Right atrium auricular region (tissue), 2 donors: Measurements from ENCODE around the gene PTPRD. TPM values are rescaled to one million over a fixed set of nuclear protein-coding genes. Genes with fewer than 3 reads are reported as not detected.

Experiments used
- DNase-seq: peaks from one replicate; pipeline ENCODE4 v3.0.0-alpha.2; 2019; ENCODE audit warnings: low spot score
- H3K27ac ChIP-seq, 2 donors: fragments of 200-600 bp; sonication (generic); 1 replicate in 1 of 2; 2 replicates in 1 of 2; pipeline ENCODE4 v1.5.1; 2016 to 2019
- H3K27me3 ChIP-seq, 2 donors: fragments of 200-600 bp; sonication (generic); one replicate each; pipeline versions ENCODE4 v1.5.1 to v1.6.0; 2017 to 2019
- H3K36me3 ChIP-seq: fragments of 200-600 bp; sonication (generic); one replicate; pipeline ENCODE4 v1.5.1; 2016
- H3K4me1 ChIP-seq, 2 donors: fragments of 200-600 bp; sonication (generic); one replicate each; pipeline versions ENCODE4 v1.5.1 to v1.6.0; 2017 to 2019
- H3K4me3 ChIP-seq, 2 donors: fragments of 200-600 bp; sonication (generic); 1 replicate in 1 of 2; 2 replicates in 1 of 2; pipeline ENCODE4 v1.5.1; 2017 to 2019; ENCODE audit warnings: mild to moderate bottlenecking in 1 of 2, moderate library complexity in 1 of 2
- H3K9me3 ChIP-seq, 2 donors: fragments of 200-600 bp; sonication (generic); one replicate each; pipeline ENCODE4 v1.5.1; 2019
- CTCF ChIP-seq, 2 donors: fragments of 200-600 bp; sonication (generic); IDR thresholded peaks; one replicate each; pipeline ENCODE4 v1.5.1; 2019; ENCODE audit warnings: antibody characterized with exemption in 2 of 2
- total RNA-seq, 2 donors: library from RNA; depleted of rRNA; stranded (reverse); fragments of >200 nt; gene quantifications; one replicate each; pipeline ENCODE4 v1.1.0, GENCODE V29; 2016

Gene PTPRD
- total RNA-seq, 2 donors from 2014 or later, result 5.5 to 6.6 TPM

DNA sequence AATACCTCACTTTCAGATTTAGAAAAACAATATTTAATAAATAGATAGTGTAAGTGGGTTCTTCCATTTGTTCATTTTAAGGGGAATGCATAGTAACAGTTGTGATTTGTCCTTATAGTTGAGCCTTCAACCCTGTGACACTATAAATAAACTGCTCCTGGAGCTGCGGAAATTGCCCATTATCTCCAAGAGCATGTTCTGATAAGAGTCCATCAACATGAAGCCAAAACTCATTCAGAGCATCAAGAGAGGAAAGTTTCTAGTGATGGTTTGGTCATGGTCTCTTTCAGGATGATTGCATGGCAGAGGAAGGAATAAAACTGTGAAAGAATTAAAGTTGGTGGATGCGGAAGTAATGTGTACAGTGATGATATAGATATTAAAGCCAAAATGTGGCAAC lies 2041.2 kb downstream of the PTPRD start:
- Histone ChIP-seq H3K36me3 (no peaks in the 10 kb centered on the region), H3K4me3 (no peak overlapping the region), H3K27ac (no peak overlapping the region), H3K9me3 (no peaks in the 10 kb centered on the region), H3K4me1 (no peaks in the 10 kb centered on the region), H3K27me3 (no peaks in the 10 kb centered on the region)
- no peak for TF ChIP-seq CTCF (IDR thresholded peaks at IDR 0.05)
- no peak for DNase-seq

- Histone ChIP-seq H3K9me3 (no peaks in the 10 kb centered on the region), H3K27me3 (no peaks in the 10 kb centered on the region), H3K4me1 (no peaks in the 10 kb centered on the region), H3K4me3 (no peak overlapping the region), H3K36me3 (no peaks in the 10 kb centered on the region), H3K27ac (no peak overlapping the region)
- no peak for TF ChIP-seq CTCF (IDR thresholded peaks at IDR 0.05)
- no peak for DNase-seq
Measured at GRCh38 chr9:8570776-8571175, 2042.0 kb downstream of the PTPRD start.

DNA sequence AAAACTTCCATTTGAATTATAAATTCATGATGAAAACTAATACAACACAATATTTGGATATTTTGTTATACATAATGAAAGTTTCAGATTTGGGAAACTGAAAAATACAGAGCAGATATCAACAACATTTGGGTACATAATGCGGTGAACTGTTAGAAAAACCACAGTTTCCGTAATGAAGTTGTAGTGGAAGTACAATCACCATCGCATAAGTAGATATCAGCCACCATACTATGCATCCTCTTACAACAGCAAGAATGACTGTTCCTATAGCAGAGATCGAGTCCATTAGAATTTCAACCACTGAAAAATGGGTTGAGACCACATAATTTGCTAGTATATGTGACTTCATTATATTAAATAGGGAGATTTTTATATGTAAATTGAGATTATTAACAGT lies 2043.0 kb downstream of the PTPRD start:
- H3K27ac ChIP-seq, result no peak overlapping the region
- no peak overlapping the region for H3K4me3 ChIP-seq
- H3K9me3 ChIP-seq, result no peaks in the 10 kb centered on the region
- DNase-seq, result no peak
- no peaks in the 10 kb centered on the region for H3K27me3 ChIP-seq
- no peaks in the 10 kb centered on the region for H3K4me1 ChIP-seq
- H3K36me3 ChIP-seq, result no peaks in the 10 kb centered on the region
- no peak for TF ChIP-seq CTCF (IDR thresholded peaks at IDR 0.05)

- no peak for DNase-seq
Measured at GRCh38 chr9:8567963-8568579, 2044.7 kb downstream of the PTPRD start.

DNA sequence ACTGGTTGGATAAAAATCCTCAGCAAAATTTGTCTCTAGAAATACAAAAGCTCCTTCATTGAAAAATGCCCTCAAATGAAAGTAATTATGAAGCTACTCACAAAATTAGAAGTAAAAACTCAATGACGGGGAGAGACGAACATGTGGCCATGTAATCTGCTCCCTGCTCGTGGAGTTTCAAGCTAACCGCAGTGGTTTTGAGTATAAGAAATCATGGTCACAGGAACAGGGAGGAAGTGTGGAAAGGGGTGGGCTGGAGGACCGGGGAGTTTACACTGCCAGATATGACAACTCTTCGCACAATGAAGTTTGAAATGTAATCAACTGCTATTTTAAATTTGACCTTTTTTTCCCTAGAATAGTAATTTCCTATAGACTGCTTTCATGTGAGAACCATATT lies 2047.8 kb downstream of the PTPRD start:
- TF ChIP-seq CTCF (IDR thresholded peaks at IDR 0.05), result no peak
- Histone ChIP-seq H3K4me3 (no peak overlapping the region), H3K36me3 (no peaks in the 10 kb centered on the region), H3K4me1 (no peaks in the 10 kb centered on the region), H3K27ac (no peak overlapping the region), H3K9me3 (no peaks in the 10 kb centered on the region), H3K27me3 (no peaks in the 10 kb centered on the region)
- no peak for DNase-seq

More at GRCh38 chr9:8567963-8568579, 2044.7 kb downstream of the PTPRD start:
- no peaks in the 10 kb centered on the region for H3K36me3 ChIP-seq
- H3K27me3 ChIP-seq, result no peaks in the 10 kb centered on the region
- no peaks in the 10 kb centered on the region for H3K4me1 ChIP-seq
- no peaks in the 10 kb centered on the region for H3K9me3 ChIP-seq
- no peak overlapping the region for H3K27ac ChIP-seq
- TF ChIP-seq CTCF (IDR thresholded peaks at IDR 0.05), result no peak
- H3K4me3 ChIP-seq, result no peak overlapping the region
